HG03064 (cell line): ENCODE measurements around the gene NDUFC1.

Experiments
- ATAC-seq: cut with Tn5 transposase; IDR thresholded peaks from one replicate; pipeline ENCODE4 v1.9.1; 2021; ENCODE audit warnings: low read depth; ENCODE audit not compliant: unreplicated experiment

The NDUFC1 gene

GRCh38 chr4:139300431-139301112 lies 1.7 kb downstream of the NDUFC1 start:
- ATAC-seq: peak; percentile 0

GRCh38 chr4:139299536-139299935 lies 2.7 kb downstream of the NDUFC1 start:
- ATAC-seq: no peak

GRCh38 chr4:139297001-139297410 lies 5.3 kb downstream of the NDUFC1 start:
- no peak for ATAC-seq

- no peak for ATAC-seq
Measured at GRCh38 chr4:139295942-139296299, 6.4 kb downstream of the NDUFC1 start.

GRCh38 chr4:139295206-139295941 lies 6.9 kb downstream of the NDUFC1 start:
- ATAC-seq: peak; percentile 91

GRCh38 chr4:139286186-139286698 lies 16.0 kb downstream of the NDUFC1 start:
- ATAC-seq: no peak

GRCh38 chr4:139282721-139283075 lies 19.6 kb downstream of the NDUFC1 start:
- no peak for ATAC-seq

- no peak for ATAC-seq
Measured at GRCh38 chr4:139282065-139282720, 20.1 kb downstream of the NDUFC1 start.

GRCh38 chr4:139279760-139280620 lies 22.3 kb downstream of the NDUFC1 start, which contains the start of gene MGARP:
MGARP (minus strand) TSS chr4:139280225; CDS start chr4:139280158, 67 bp downstream.
- ATAC-seq: no peak

GRCh38 chr4:139278912-139279759 lies 23.1 kb downstream of the NDUFC1 start:
- no peak for ATAC-seq

GRCh38 chr4:139278485-139278884 lies 23.8 kb downstream of the NDUFC1 start:
- ATAC-seq: no peak

- ATAC-seq: no peak
Measured at GRCh38 chr4:139275281-139275735, 27.0 kb downstream of the NDUFC1 start.

GRCh38 chr4:139274790-139275189 lies 27.5 kb downstream of the NDUFC1 start:
- ATAC-seq: no peak

GRCh38 chr4:139273835-139274234 lies 28.4 kb downstream of the NDUFC1 start:
- no peak for ATAC-seq

- no peak for ATAC-seq
Measured at GRCh38 chr4:139267301-139267700, 35.0 kb downstream of the NDUFC1 start.

GRCh38 chr4:139266583-139267257 lies 35.6 kb downstream of the NDUFC1 start:
- peak; percentile 97 for ATAC-seq

- no peak for ATAC-seq
Measured at GRCh38 chr4:139266208-139266582, 36.1 kb downstream of the NDUFC1 start.

GRCh38 chr4:139265654-139266053 lies 36.6 kb downstream of the NDUFC1 start:
- ATAC-seq: no peak

GRCh38 chr4:139256349-139256748 lies 45.9 kb downstream of the NDUFC1 start:
- no peak for ATAC-seq
